ENCODE results near the gene ARMH1. TPM values are rescaled to one million over a fixed set of nuclear protein-coding genes. Genes with fewer than 3 reads are reported as not detected.

Gene ARMH1
- total RNA-seq, 1 experiment from 2014 or later: 0.15 TPM

- intact Hi-C loops (cut with micrococcal nuclease): no loop called here
- DNase-seq: peak; percentile 20
- TF ChIP-seq EZH2 (IDR thresholded peaks at IDR 0.05; ENCODE audit: low read length, unreplicated experiment): no peak
- no peak for TF ChIP-seq EZH2phosphoT487 (IDR thresholded peaks at IDR 0.05; ENCODE audit: borderline replicate concordance, low read length)
- TF ChIP-seq, protein P1, sequence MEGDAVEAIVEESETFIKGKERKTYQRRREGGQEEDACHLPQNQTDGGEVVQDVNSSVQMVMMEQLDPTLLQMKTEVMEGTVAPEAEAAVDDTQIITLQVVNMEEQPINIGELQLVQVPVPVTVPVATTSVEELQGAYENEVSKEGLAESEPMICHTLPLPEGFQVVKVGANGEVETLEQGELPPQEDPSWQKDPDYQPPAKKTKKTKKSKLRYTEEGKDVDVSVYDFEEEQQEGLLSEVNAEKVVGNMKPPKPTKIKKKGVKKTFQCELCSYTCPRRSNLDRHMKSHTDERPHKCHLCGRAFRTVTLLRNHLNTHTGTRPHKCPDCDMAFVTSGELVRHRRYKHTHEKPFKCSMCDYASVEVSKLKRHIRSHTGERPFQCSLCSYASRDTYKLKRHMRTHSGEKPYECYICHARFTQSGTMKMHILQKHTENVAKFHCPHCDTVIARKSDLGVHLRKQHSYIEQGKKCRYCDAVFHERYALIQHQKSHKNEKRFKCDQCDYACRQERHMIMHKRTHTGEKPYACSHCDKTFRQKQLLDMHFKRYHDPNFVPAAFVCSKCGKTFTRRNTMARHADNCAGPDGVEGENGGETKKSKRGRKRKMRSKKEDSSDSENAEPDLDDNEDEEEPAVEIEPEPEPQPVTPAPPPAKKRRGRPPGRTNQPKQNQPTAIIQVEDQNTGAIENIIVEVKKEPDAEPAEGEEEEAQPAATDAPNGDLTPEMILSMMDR (conservative IDR thresholded peaks at IDR 0.05; ENCODE audit: low read depth, low read length): no peak
- H3K9me2 ChIP-seq (replicated peaks; ENCODE audit: low read length): no peaks in the 10 kb centered on the region
- H3K9ac ChIP-seq (ENCODE audit: low read length): no peak overlapping the region
- ChIA-PET CTCF (no interaction called here), POLR2A (ENCODE audit: unreplicated experiment) (no interaction called here)
- no peak overlapping the region for H3K4me3 ChIP-seq (ENCODE audit: low read length)
- no TSS peak for BruUV-seq (replicated peaks)
- H3K79me2 ChIP-seq (ENCODE audit: low read length): no peaks in the 10 kb centered on the region
- H3K36me3 ChIP-seq (ENCODE audit: low read depth, low read length): no peaks in the 10 kb centered on the region
- no peaks in the 10 kb centered on the region for H4K20me1 ChIP-seq (ENCODE audit: low read length)
- no peak overlapping the region for H3K27ac ChIP-seq (ENCODE audit: low read length)
- no peak overlapping the region for H3K4me2 ChIP-seq (ENCODE audit: low read length)
- no peak overlapping the region for H2AFZ ChIP-seq (ENCODE audit: low read length)
- no peaks in the 10 kb centered on the region for H3K27me3 ChIP-seq (ENCODE audit: low read length)
- no peaks in the 10 kb centered on the region for H3K9me3 ChIP-seq (ENCODE audit: low read length)
- ATAC-seq: no peak
- H3K4me1 ChIP-seq (ENCODE audit: insufficient read depth, low read length): peaks cover 22% of the 10 kb centered on the region
- no peaks in the 10 kb centered on the region for H3F3A ChIP-seq (ENCODE audit: low read length, unreplicated experiment)
Observed at GRCh38 chr1:44700573-44700972, 26.1 kb downstream of the ARMH1 start.

- Histone ChIP-seq H4K20me1 (ENCODE audit: low read length) (no peaks in the 10 kb centered on the region), H3K4me3 (ENCODE audit: low read length) (no peak overlapping the region), H3K4me2 (ENCODE audit: low read length) (no peak overlapping the region), H3F3A (ENCODE audit: low read length, unreplicated experiment) (no peaks in the 10 kb centered on the region), H3K27me3 (ENCODE audit: low read length) (no peaks in the 10 kb centered on the region), H2AFZ (ENCODE audit: low read length) (no peak overlapping the region), H3K9me2 (replicated peaks; ENCODE audit: low read length) (no peaks in the 10 kb centered on the region), H3K27ac (ENCODE audit: low read length) (no peak overlapping the region), H3K9me3 (ENCODE audit: low read length) (no peaks in the 10 kb centered on the region), H3K36me3 (ENCODE audit: low read depth, low read length) (no peaks in the 10 kb centered on the region), H3K9ac (ENCODE audit: low read length) (no peak overlapping the region), H3K4me1 (ENCODE audit: insufficient read depth, low read length) (peaks cover 22% of the 10 kb centered on the region), H3K79me2 (ENCODE audit: low read length) (no peaks in the 10 kb centered on the region)
- no peak for DNase-seq
- no peak for ATAC-seq
- POLR2A ChIA-PET (ENCODE audit: unreplicated experiment): no interaction called here
- CTCF ChIA-PET: no interaction called here
- TF ChIP-seq EZH2phosphoT487 (IDR thresholded peaks at IDR 0.05; ENCODE audit: borderline replicate concordance, low read length) (no peak), EZH2 (IDR thresholded peaks at IDR 0.05; ENCODE audit: low read length, unreplicated experiment) (no peak)
- TF ChIP-seq, protein P1 (conservative IDR thresholded peaks at IDR 0.05; ENCODE audit: low read depth, low read length): no peak
- no TSS peak for BruUV-seq (replicated peaks)
- intact Hi-C loops (cut with micrococcal nuclease): no loop called here
Observed at GRCh38 chr1:44701141-44701573, 26.6 kb downstream of the ARMH1 start.

DNA sequence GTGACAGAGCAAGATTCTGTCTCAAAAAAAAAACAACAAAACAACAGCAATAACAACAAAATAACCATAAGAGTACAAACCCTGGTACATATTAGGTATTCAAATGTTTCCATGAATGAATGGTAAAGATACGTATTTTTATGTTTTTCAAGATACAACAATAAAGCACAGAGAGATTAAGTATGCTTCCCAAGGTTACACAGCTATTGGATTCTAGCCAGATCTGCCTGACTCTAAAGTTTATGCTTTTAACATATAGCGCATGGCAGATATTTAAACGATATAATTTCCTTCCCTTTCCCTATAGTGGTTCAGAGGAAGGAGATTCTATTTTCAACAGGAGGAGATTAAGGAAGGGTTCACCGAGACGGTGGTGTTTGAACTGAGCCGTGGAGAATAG, 31.0 kb downstream of the ARMH1 start:
- Histone ChIP-seq H3K9ac (ENCODE audit: low read length) (no peak overlapping the region), H3K79me2 (ENCODE audit: low read length) (no peaks in the 10 kb centered on the region), H3K27me3 (ENCODE audit: low read length) (no peaks in the 10 kb centered on the region), H3K36me3 (ENCODE audit: low read depth, low read length) (no peaks in the 10 kb centered on the region), H3F3A (ENCODE audit: low read length, unreplicated experiment) (peaks cover 4% of the 10 kb centered on the region), H3K4me1 (ENCODE audit: insufficient read depth, low read length) (peaks cover 43% of the 10 kb centered on the region), H3K4me2 (ENCODE audit: low read length) (no peak overlapping the region), H3K9me2 (replicated peaks; ENCODE audit: low read length) (no peaks in the 10 kb centered on the region), H3K9me3 (ENCODE audit: low read length) (no peaks in the 10 kb centered on the region), H4K20me1 (ENCODE audit: low read length) (no peaks in the 10 kb centered on the region), H2AFZ (ENCODE audit: low read length) (no peak overlapping the region), H3K4me3 (ENCODE audit: low read length) (no peak overlapping the region), H3K27ac (ENCODE audit: low read length) (no peak overlapping the region)
- intact Hi-C loops (cut with micrococcal nuclease): loop anchor here (5.0 kb wide), 1 partner anchor 33 kb away; the partner anchor contains the start of genes ARMH1 and TMEM53
- DNase-seq (no peak), ATAC-seq (no peak)
- no TSS peak for BruUV-seq (replicated peaks)
- TF ChIP-seq EZH2 (IDR thresholded peaks at IDR 0.05; ENCODE audit: low read length, unreplicated experiment): no peak
- no peak for TF ChIP-seq EZH2phosphoT487 (IDR thresholded peaks at IDR 0.05; ENCODE audit: borderline replicate concordance, low read length)
- TF ChIP-seq, protein P1 (conservative IDR thresholded peaks at IDR 0.05; ENCODE audit: low read depth, low read length): no peak
- ChIA-PET CTCF (no interaction called here), POLR2A (ENCODE audit: unreplicated experiment) (no interaction called here)

All from PC-3 (cell line).